Astrocyte (in vitro differentiated cells and primary cell): Measurements from ENCODE around the gene PUDP. TPM values are rescaled to one million over a fixed set of nuclear protein-coding genes. Genes with fewer than 3 reads are reported as not detected.

Experiments
- DNase-seq: peaks from one replicate; pipeline ENCODE4 v3.0.0-alpha.2; 2010; ENCODE audit warnings: low read depth
- FAIRE-seq: peaks from 2 replicates; lab custom pipeline; 2011; peaks lifted over from hg19 to GRCh38; lab: Jason Lieb, UNC
- H2AFZ ChIP-seq: 2 replicates; pipeline ENCODE4 v1.6.0; 2012; ENCODE audit warnings: low read depth, low read length, inconsistent platforms
- H3K27ac ChIP-seq: 2 replicates; pipeline ENCODE4 v1.5.1; 2011; ENCODE audit warnings: low read depth, low read length, inconsistent platforms
- H3K27me3 ChIP-seq: 2 replicates; pipeline ENCODE4 v1.6.0; 2011; ENCODE audit warnings: low read length, inconsistent platforms; ENCODE audit not compliant: insufficient read depth
- H3K36me3 ChIP-seq: 2 replicates; pipeline ENCODE4 v1.5.1; 2011; ENCODE audit warnings: low read length, inconsistent platforms; ENCODE audit not compliant: insufficient read depth
- H3K4me1 ChIP-seq: 2 replicates; pipeline ENCODE4 v1.5.1; 2011; ENCODE audit warnings: low read length, inconsistent platforms; ENCODE audit not compliant: insufficient read depth
- H3K4me2 ChIP-seq: 2 replicates; pipeline ENCODE4 v1.6.0; 2012; ENCODE audit warnings: low read length, inconsistent platforms
- H3K4me3 ChIP-seq: 2 replicates; pipeline ENCODE4 v1.5.1; 2011; ENCODE audit warnings: low read depth, mild to moderate bottlenecking, low read length, inconsistent platforms; ENCODE audit not compliant: insufficient read depth
- H3K79me2 ChIP-seq: 2 replicates; pipeline ENCODE4 v1.6.0; 2012; ENCODE audit warnings: mild to moderate bottlenecking, low read length, inconsistent platforms; ENCODE audit not compliant: insufficient read depth
- H3K9ac ChIP-seq: 2 replicates; pipeline ENCODE4 v1.6.0; 2012; ENCODE audit warnings: mild to moderate bottlenecking, low read length, inconsistent platforms
- H3K9me3 ChIP-seq: 2 replicates; pipeline ENCODE4 v1.5.1; 2012; ENCODE audit warnings: low read depth, mild to moderate bottlenecking, low read length, inconsistent platforms; ENCODE audit not compliant: insufficient read depth
- H4K20me1 ChIP-seq: 2 replicates; pipeline ENCODE4 v1.6.0; 2012; ENCODE audit warnings: low read length, inconsistent platforms; ENCODE audit not compliant: insufficient read depth
- H3K27ac Mint-ChIP-seq: one replicate; pipeline ENCODE4 v1.8.0; 2021; ENCODE audit warnings: mild to moderate bottlenecking, mixed read lengths; ENCODE audit not compliant: unreplicated experiment
- H3K27me3 Mint-ChIP-seq: one replicate; pipeline ENCODE4 v1.8.0; 2021; ENCODE audit warnings: low read depth, mixed read lengths; ENCODE audit not compliant: unreplicated experiment
- H3K36me3 Mint-ChIP-seq: one replicate; pipeline ENCODE4 v1.8.0; 2021; ENCODE audit warnings: low read depth, mixed read lengths; ENCODE audit not compliant: unreplicated experiment
- H3K4me1 Mint-ChIP-seq: one replicate; pipeline ENCODE4 v1.8.0; 2021; ENCODE audit warnings: low read depth, mixed read lengths; ENCODE audit not compliant: unreplicated experiment
- H3K4me3 Mint-ChIP-seq: one replicate; pipeline ENCODE4 v1.8.0; 2021; ENCODE audit warnings: mild to moderate bottlenecking, moderate library complexity, mixed read lengths; ENCODE audit not compliant: unreplicated experiment
- H3K9me3 Mint-ChIP-seq: one replicate; pipeline ENCODE4 v1.8.0; 2021; ENCODE audit warnings: mild to moderate bottlenecking, mixed read lengths; ENCODE audit not compliant: unreplicated experiment
- EZH2 ChIP-seq: IDR thresholded peaks from 2 replicates; pipeline ENCODE4 v1.6.1; 2012; ENCODE audit warnings: mild to moderate bottlenecking, low read length, inconsistent platforms; ENCODE audit not compliant: insufficient read depth
- total RNA-seq: library from RNA; stranded (reverse); gene quantifications from 2 replicates; pipeline ENCODE4 v1.2.1, GENCODE V29; 2021
- TF ChIP-seq, protein P1 (sequence below): IDR thresholded peaks from 2 replicates; pipeline ENCODE4 v1.5.1; 2011; ENCODE audit warnings: low read depth, mild to moderate bottlenecking, inconsistent platforms, low read length, moderate library complexity; ENCODE audit not compliant: insufficient read depth

PUDP gene
- total RNA-seq, 1 donor from 2014 or later: 21.8 TPM

DNA sequence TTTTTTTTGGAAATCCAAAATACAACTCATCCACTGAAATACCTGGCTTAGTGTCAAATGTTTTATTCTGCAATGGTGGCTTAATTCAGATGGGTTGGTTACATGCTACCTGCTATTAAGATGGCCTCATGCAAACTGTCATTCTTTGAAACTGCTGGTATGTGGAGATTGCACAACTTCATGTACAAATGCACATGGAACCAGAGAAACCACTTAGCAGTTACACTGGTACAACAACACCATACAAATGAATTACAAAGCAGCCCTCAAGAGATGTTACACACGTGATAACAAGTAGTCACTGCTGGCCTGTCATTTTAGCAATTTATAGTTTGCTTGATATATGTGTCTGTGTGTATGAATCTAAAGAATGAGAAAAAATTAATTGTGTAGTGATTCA is 85.0 kb downstream of the PUDP start:
- Histone ChIP-seq H4K20me1 (peaks cover 5% of the 10 kb centered on the region), H3K36me3 (no peaks in the 10 kb centered on the region), H3K4me3 (no peak overlapping the region), H3K79me2 (no peaks in the 10 kb centered on the region), H3K9me3 (no peaks in the 10 kb centered on the region), H3K27me3 (no peaks in the 10 kb centered on the region), H3K27ac (no peak overlapping the region), H3K4me2 (no peak overlapping the region), H3K4me1 (no peaks in the 10 kb centered on the region), H3K9ac (no peak overlapping the region), H2AFZ (no peak overlapping the region)
- H3K9me3 Mint-ChIP-seq: no peaks in the 10 kb centered on the region
- FAIRE-seq (no peak), DNase-seq (no peak)
- H3K4me3 Mint-ChIP-seq: no peak overlapping the region
- H3K27ac Mint-ChIP-seq: no peak overlapping the region
- no peaks in the 10 kb centered on the region for H3K27me3 Mint-ChIP-seq
- H3K36me3 Mint-ChIP-seq: no peaks in the 10 kb centered on the region
- peaks cover 1% of the 10 kb centered on the region for H3K4me1 Mint-ChIP-seq
- TF ChIP-seq, protein P1, sequence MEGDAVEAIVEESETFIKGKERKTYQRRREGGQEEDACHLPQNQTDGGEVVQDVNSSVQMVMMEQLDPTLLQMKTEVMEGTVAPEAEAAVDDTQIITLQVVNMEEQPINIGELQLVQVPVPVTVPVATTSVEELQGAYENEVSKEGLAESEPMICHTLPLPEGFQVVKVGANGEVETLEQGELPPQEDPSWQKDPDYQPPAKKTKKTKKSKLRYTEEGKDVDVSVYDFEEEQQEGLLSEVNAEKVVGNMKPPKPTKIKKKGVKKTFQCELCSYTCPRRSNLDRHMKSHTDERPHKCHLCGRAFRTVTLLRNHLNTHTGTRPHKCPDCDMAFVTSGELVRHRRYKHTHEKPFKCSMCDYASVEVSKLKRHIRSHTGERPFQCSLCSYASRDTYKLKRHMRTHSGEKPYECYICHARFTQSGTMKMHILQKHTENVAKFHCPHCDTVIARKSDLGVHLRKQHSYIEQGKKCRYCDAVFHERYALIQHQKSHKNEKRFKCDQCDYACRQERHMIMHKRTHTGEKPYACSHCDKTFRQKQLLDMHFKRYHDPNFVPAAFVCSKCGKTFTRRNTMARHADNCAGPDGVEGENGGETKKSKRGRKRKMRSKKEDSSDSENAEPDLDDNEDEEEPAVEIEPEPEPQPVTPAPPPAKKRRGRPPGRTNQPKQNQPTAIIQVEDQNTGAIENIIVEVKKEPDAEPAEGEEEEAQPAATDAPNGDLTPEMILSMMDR: no peak

DNA sequence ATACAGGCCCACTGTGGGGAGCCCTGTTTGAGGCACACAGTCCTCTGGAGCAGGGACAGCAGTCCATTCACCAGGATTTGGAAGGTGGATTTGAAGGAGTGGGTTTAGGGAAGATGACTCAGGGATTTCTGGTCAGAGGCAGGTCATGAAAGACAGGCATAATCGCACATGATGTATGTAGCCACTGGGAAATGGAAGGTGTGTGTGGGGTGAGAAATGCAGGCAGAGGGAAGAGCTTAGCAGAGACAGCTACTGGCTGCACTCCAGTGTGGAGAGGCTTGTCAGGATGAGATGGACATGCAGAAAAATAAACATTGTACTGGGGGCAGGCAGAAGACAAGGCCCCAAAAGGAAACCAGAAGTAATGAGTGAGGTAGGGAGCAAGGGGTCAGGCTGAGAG is 85.7 kb downstream of the PUDP start:
- TF ChIP-seq EZH2: no peak
- TF ChIP-seq, protein P1: no peak
- Histone ChIP-seq H3K4me3 (no peak overlapping the region), H3K79me2 (no peaks in the 10 kb centered on the region), H3K9ac (no peak overlapping the region), H3K27ac (no peak overlapping the region), H3K9me3 (no peaks in the 10 kb centered on the region), H3K36me3 (no peaks in the 10 kb centered on the region), H4K20me1 (peaks cover 5% of the 10 kb centered on the region), H3K27me3 (no peaks in the 10 kb centered on the region), H3K4me1 (no peaks in the 10 kb centered on the region), H2AFZ (no peak overlapping the region), H3K4me2 (no peak overlapping the region)
- peaks cover 1% of the 10 kb centered on the region for H3K4me1 Mint-ChIP-seq
- no peak overlapping the region for H3K4me3 Mint-ChIP-seq
- H3K9me3 Mint-ChIP-seq: no peaks in the 10 kb centered on the region
- peaks cover 4% of the 10 kb centered on the region for H3K36me3 Mint-ChIP-seq
- DNase-seq (peak; percentile 30), FAIRE-seq (no peak)
- H3K27me3 Mint-ChIP-seq: no peaks in the 10 kb centered on the region
- H3K27ac Mint-ChIP-seq: no peak overlapping the region

DNA sequence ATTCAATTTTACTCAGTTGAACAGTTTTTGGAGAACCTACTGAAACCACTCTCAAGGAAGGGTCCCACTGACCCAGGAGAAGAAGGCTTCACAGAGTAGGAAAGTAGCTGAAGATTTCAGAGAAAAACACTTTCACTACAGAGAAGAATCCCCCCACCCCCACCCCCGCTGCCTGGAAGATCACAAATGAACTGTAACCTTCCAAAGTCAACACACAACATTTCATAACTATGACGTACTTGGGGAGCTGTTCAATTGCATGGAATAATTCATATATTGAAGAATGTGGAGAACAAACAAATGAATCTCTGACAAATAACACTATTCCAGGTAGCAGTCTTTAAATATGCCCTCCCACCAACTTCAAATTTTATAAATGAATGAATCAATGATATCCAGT is 86.5 kb downstream of the PUDP start:
- Mint-ChIP-seq H3K9me3 (no peaks in the 10 kb centered on the region), H3K27me3 (no peaks in the 10 kb centered on the region), H3K27ac (no peak overlapping the region), H3K4me3 (no peak overlapping the region), H3K4me1 (peaks cover 1% of the 10 kb centered on the region), H3K36me3 (peaks cover 6% of the 10 kb centered on the region)
- Histone ChIP-seq H4K20me1 (peaks cover 5% of the 10 kb centered on the region), H3K9me3 (no peaks in the 10 kb centered on the region), H3K4me2 (no peak overlapping the region), H3K27ac (no peak overlapping the region), H3K4me1 (no peaks in the 10 kb centered on the region), H3K79me2 (no peaks in the 10 kb centered on the region), H3K27me3 (no peaks in the 10 kb centered on the region), H3K4me3 (no peak overlapping the region), H3K36me3 (no peaks in the 10 kb centered on the region), H2AFZ (no peak overlapping the region), H3K9ac (no peak overlapping the region)
- peak; percentile 85 for FAIRE-seq
- TF ChIP-seq EZH2: no peak
- TF ChIP-seq, protein P1: no peak
- DNase-seq: no peak
